Activated T-cell treated with anti-CD3 and anti-CD28 coated beads, Interleukin-2, amount 50 U/mL, for 4 hours (primary cell): Measurements from ENCODE around the gene ZNF385C. TPM values are rescaled to one million over a fixed set of nuclear protein-coding genes. Genes with fewer than 3 reads are reported as not detected.

Source experiments
- ATAC-seq, 2 donors: fragments of 200-7000 bp; cut with Tn5 transposase; one replicate each; pipeline ENCODE4 v1.10.0; 2021
- DNase-seq: peaks from one replicate; pipeline ENCODE4 v3.0.0-alpha.2; 2020
- H3K27me3 Mint-ChIP-seq: one replicate; pipeline ENCODE4 v1.8.0; 2021; ENCODE audit warnings: low read depth, mixed read lengths
- H3K36me3 Mint-ChIP-seq: one replicate; pipeline ENCODE4 v1.8.0; 2022; ENCODE audit warnings: mixed read lengths; ENCODE audit not compliant: insufficient read depth
- H3K4me1 Mint-ChIP-seq: one replicate; pipeline ENCODE4 v1.8.0; 2021; ENCODE audit warnings: low read depth, mixed read lengths
- H3K4me3 Mint-ChIP-seq: one replicate; pipeline ENCODE4 v1.8.0; 2021; ENCODE audit warnings: mild to moderate bottlenecking, moderate library complexity, mixed read lengths
- H3K9me3 Mint-ChIP-seq: one replicate; pipeline ENCODE4 v1.8.0; 2021; ENCODE audit warnings: mixed read lengths
- total RNA-seq, 3 donors: library from RNA; stranded (reverse); gene quantifications; one replicate each; pipeline ENCODE4 v1.2.1, GENCODE V29; 2021

ZNF385C gene
- total RNA-seq, 3 donors from 2014 or later = 0.29 to 0.43 TPM; not detected in 1

GRCh38 chr17:42106009-42106408 is 7.7 kb upstream of the ZNF385C start:
- DNase-seq = no peak
- no peak overlapping the region for H3K4me3 Mint-ChIP-seq
- no peaks in the 10 kb centered on the region for H3K27me3 Mint-ChIP-seq
- peaks cover 4% of the 10 kb centered on the region for H3K36me3 Mint-ChIP-seq
- ATAC-seq = no peak
- peaks cover 23% of the 10 kb centered on the region for H3K4me1 Mint-ChIP-seq
- H3K9me3 Mint-ChIP-seq = no peaks in the 10 kb centered on the region

GRCh38 chr17:42104264-42104663 is 6.0 kb upstream of the ZNF385C start:
- no peak overlapping the region for H3K4me3 Mint-ChIP-seq
- H3K36me3 Mint-ChIP-seq = peaks cover 2% of the 10 kb centered on the region
- DNase-seq = no peak
- no peak for ATAC-seq
- no peaks in the 10 kb centered on the region for H3K27me3 Mint-ChIP-seq
- H3K9me3 Mint-ChIP-seq = no peaks in the 10 kb centered on the region
- peaks cover 13% of the 10 kb centered on the region for H3K4me1 Mint-ChIP-seq

DNA sequence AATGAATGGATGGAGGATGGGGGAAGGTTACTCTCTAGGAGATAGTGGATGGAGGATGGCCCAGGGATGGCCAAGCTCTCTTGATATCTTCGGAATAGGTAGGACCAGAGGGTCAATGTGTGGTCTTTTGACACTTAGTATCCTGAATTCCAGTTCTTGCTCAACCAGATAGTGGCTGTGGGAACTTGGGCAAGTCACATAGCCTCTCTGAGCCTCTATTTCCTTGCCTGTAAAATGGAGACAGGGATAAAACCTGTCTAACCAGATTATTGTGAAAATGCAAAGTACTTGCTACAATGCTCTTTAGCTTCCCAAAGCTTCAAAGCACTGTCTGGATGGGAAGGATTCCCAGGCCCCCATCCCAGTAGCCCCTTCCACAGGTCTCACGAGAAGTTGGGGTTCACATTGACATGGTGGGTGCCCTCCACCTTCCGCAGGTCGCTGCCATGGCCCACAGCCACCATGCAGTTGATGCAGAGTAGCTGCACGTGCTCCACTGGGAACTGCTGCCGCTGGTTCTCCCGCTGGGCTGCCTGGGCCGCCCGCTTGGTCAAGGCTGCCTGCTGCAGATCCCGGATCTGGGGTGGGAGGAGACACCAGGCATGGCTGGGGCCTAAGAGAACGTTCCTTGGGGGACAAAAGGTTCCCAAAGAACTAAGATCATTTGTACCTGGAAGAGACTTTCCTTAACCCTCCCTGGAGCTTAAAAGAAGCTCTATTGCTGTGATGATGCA is 5.1 kb upstream of the ZNF385C start:
- peaks cover 2% of the 10 kb centered on the region for H3K36me3 Mint-ChIP-seq
- ATAC-seq (no peak), DNase-seq (no peak)
- no peaks in the 10 kb centered on the region for H3K27me3 Mint-ChIP-seq
- H3K9me3 Mint-ChIP-seq = no peaks in the 10 kb centered on the region
- H3K4me1 Mint-ChIP-seq = peaks cover 9% of the 10 kb centered on the region
- no peak overlapping the region for H3K4me3 Mint-ChIP-seq

DNA sequence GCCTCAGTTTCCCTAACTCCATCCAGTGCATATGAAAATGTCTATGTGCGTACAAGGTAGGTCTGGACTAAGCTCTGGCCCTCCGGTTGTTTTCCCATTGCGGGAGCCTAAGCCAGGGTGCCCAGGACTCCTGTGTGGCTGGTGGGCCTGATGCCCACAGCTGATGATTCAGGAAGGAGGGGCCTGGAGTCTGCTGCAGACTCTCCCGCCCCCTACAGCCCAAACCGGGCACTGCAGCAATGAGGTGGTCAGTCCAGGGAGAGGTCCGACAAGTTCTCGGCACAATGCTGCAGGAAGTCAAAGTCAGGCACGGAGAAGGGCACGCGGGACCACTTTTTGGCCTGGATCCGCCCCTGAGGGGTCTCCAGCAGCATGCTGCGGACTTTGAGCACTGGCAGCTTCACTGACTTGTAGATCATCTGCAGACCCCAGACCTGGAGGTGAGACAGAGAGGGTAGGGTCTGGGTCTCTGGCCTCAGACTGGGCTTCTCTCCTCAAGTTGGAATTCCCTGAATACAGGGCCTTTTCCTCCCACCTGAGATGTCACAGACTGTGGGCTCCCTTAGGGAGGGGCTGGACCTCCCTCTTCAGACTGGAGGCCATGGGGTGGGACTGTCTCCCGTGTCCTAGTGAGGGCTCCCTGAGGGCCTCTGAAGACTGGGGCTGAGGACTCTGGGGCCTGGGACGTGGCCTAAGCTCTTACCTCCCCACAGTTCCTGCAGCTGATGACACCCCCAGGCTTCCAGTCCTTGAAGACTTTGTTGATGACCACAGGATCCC is 3.4 kb upstream of the ZNF385C start:
- peak; percentile 57 for DNase-seq
- no peak overlapping the region for H3K4me3 Mint-ChIP-seq
- peaks cover 8% of the 10 kb centered on the region for H3K4me1 Mint-ChIP-seq
- no peaks in the 10 kb centered on the region for H3K9me3 Mint-ChIP-seq
- H3K36me3 Mint-ChIP-seq = peaks cover 2% of the 10 kb centered on the region
- ATAC-seq = peak; percentile 64 to 69
- peaks cover 14% of the 10 kb centered on the region for H3K27me3 Mint-ChIP-seq

DNA sequence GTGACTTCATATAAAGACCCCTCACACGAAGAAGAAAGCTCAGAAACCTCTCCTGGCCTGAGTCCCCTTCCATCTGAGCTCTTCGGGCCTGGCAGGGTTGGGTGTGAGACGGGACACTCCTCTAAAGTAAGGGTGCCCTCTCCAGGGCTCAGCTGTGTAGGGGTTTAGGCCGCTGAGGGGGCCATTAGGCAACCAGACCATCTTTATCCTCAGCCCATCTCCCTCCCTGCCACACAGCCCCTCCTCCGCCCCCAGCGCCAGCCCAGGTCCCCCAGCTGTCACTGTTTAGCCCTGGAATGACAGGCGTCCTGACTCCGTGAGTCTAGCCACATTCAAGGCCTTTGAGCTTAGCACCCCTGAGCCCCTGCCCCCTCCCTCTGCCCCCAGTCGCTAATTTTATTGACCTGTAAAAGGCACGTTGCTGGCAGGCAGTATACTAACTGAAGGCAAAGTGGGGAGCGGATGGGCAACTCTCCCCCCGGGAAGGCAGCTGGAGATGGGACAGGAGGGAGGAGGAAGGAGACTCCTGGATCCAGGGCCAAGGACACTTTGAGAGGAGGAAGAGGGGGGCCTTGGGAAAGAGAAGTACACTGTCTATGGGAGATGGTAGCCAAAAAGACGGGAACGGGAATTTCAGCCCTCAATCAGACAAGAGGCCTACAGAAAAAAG is 592 bp upstream of the ZNF385C start:
- Mint-ChIP-seq H3K27me3 (peaks cover 20% of the 10 kb centered on the region), H3K4me3 (no peak overlapping the region), H3K9me3 (no peaks in the 10 kb centered on the region), H3K36me3 (peaks cover 2% of the 10 kb centered on the region), H3K4me1 (peaks cover 8% of the 10 kb centered on the region)
- ATAC-seq (no peak), DNase-seq (no peak)

- Mint-ChIP-seq H3K27me3 (peaks cover 22% of the 10 kb centered on the region), H3K9me3 (no peaks in the 10 kb centered on the region), H3K36me3 (peaks cover 2% of the 10 kb centered on the region), H3K4me1 (peaks cover 8% of the 10 kb centered on the region), H3K4me3 (no peak overlapping the region)
- ATAC-seq = no peak
- DNase-seq = no peak
These were observed 1.7 kb downstream of the ZNF385C start for GRCh38 chr17:42096360-42097111.

DNA sequence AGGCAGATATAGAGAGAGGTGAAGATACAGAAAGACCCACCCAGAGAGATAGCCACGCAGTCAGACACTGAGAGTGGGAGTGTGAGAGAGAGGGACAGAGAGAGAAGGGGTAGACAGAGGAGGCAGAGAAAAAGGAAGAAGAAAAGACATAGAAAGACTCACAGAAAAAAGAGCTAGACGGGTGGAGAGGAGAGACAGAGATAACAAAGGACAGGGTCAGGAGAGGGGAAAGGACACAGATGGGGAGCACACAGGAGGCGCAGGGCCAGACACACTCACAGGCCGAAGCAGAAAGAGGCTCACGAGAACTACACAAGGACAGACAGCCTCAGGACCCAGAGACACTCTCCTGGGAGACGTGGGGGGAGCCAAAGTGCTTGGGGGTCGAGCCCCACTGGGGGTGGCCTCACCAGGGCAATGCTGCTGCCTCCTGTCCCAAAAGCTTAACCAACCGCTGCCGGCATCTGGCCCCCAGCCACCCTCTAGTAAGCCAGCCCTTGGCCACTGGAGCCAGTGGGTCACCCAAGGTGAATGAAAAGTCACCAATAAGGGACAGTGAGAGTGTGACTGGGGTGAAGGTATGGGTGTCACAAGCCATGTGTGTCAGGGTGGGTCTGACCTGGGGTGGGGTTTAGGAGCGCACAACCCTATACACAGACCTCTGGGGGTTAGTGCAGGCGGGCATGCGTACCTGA is 3.8 kb downstream of the ZNF385C start:
- Mint-ChIP-seq H3K4me1 (peaks cover 8% of the 10 kb centered on the region), H3K4me3 (no peak overlapping the region), H3K27me3 (peaks cover 26% of the 10 kb centered on the region), H3K36me3 (no peaks in the 10 kb centered on the region), H3K9me3 (no peaks in the 10 kb centered on the region)
- no peak for ATAC-seq
- no peak for DNase-seq

GRCh38 chr17:42092939-42093338 is 5.3 kb downstream of the ZNF385C start:
- Mint-ChIP-seq H3K4me3 (no peak overlapping the region), H3K9me3 (no peaks in the 10 kb centered on the region), H3K36me3 (no peaks in the 10 kb centered on the region), H3K4me1 (peaks cover 6% of the 10 kb centered on the region), H3K27me3 (peaks cover 33% of the 10 kb centered on the region)
- DNase-seq (no peak), ATAC-seq (no peak)

DNA sequence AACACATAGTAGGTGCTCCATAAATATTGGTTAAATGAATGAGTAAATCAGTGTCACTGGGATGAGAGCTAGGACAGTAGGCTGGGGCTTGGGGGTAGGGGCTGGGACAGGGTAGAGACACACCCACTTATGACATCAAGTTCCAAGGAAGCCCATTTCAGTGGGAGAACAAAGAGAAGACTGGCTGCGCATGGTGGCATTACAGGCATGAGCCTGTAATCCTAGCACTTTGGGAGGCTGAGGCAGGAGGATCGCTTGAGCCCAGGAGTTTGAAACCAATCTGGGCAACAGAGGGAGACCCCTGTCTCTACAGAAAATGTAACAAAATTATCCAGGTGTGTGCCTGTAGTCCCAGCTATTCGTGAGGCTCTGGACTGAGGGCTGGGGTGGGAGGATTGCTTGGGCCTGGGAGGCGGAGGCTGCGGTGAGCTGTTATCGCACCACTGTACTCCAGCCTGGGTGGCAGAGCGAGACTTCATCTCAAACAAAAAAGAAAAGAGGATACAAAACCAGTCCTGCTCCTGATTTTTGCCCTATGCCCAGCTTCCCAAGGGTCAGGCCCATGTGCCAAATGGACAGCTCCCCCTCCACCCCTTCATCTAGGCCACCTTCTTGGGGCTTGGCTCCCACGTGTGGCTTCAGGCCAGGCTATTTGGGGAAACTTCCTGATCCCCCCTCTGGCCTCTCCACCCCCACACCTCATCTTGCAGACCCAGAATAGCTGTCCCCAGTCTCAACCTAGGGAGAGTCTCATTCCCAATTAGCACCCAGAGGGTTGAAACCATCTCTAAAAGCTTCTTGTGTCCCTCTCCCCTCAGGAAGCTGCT is 7.1 kb downstream of the ZNF385C start:
- no peaks in the 10 kb centered on the region for H3K9me3 Mint-ChIP-seq
- no peaks in the 10 kb centered on the region for H3K36me3 Mint-ChIP-seq
- H3K4me3 Mint-ChIP-seq = no peak overlapping the region
- no peaks in the 10 kb centered on the region for H3K4me1 Mint-ChIP-seq
- ATAC-seq = no peak
- DNase-seq = no peak
- H3K27me3 Mint-ChIP-seq = peaks cover 18% of the 10 kb centered on the region

DNA sequence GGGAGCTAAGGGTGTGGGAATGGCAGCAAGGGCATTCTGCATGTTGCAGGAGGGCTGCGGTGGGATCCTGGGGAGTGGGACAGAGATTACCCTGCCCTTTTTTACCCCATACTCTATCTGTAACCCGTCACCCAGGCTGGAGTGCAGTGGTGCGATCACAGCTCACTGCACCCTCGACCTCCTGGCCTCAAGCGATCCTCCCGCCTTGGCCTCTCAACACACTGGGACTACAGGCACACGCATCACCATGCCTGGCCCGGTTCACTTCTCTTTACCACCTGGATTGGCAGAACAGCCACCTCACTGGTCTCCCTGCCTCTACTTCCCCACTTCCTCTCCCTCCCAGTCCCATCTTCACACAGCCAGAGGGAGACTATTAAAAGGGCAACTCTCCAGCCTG is 9.5 kb downstream of the ZNF385C start:
- Mint-ChIP-seq H3K36me3 (no peaks in the 10 kb centered on the region), H3K27me3 (peaks cover 15% of the 10 kb centered on the region), H3K4me3 (no peak overlapping the region), H3K4me1 (no peaks in the 10 kb centered on the region), H3K9me3 (no peaks in the 10 kb centered on the region)
- no peak for DNase-seq
- no peak for ATAC-seq

- no peak for ATAC-seq
- Mint-ChIP-seq H3K9me3 (no peaks in the 10 kb centered on the region), H3K4me3 (no peak overlapping the region), H3K36me3 (no peaks in the 10 kb centered on the region), H3K27me3 (peaks cover 15% of the 10 kb centered on the region), H3K4me1 (no peaks in the 10 kb centered on the region)
- DNase-seq = no peak
These were observed 10.3 kb downstream of the ZNF385C start for GRCh38 chr17:42087736-42088705.

DNA sequence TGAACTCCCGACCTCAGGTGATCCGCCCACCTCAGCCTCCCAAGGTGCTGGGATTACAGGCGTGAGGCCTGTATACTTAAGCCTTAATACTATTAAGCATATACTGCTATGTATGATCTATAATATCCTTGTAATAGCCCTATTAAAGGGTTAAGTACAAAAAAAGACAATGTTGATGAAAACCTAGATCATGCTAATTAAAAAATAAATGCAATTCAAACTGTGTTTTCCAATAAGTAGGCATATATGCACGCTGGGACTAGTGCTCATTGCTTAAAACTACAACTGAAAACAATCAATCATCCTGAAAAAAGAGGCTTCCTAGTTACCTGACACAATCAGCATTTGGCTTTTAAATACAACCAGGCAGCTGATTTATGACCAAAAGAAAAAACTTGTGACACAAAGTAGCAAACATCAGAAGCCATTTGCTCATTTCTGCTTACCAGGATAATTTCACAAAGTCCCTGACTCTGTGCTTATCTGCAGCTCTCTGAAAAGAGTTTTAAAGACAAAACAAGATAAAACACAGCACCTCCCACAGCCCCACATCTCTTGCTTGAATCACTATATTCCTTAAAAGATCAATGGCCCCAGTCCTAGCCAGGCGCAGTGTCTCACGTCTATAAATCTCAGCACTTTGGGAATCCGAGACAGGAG is 11.1 kb downstream of the ZNF385C start:
- Mint-ChIP-seq H3K36me3 (no peaks in the 10 kb centered on the region), H3K9me3 (no peaks in the 10 kb centered on the region), H3K4me1 (no peaks in the 10 kb centered on the region), H3K27me3 (peaks cover 15% of the 10 kb centered on the region), H3K4me3 (no peak overlapping the region)
- ATAC-seq = no peak
- DNase-seq = no peak
